Hepatocyte (in vitro differentiated cells): ENCODE data around the gene COPS7A. TPM values are rescaled to one million over a fixed set of nuclear protein-coding genes. Genes with fewer than 3 reads are reported as not detected.

Source experiments
- DNase-seq: peaks from one replicate; pipeline ENCODE4 v3.0.0-alpha.2; 2016; ENCODE audit warnings: low spot score
- H2AFZ ChIP-seq: fragments of 200-600 bp; sonication (generic); 2 replicates; pipeline ENCODE4 v1.6.0; 2016; ENCODE audit warnings: antibody characterized with exemption, mild to moderate bottlenecking
- H3K27ac ChIP-seq: fragments of 200-600 bp; sonication (generic); 2 replicates; pipeline ENCODE4 v1.5.1; 2016; ENCODE audit warnings: mild to moderate bottlenecking
- H3K27me3 ChIP-seq: fragments of 200-600 bp; sonication (generic); 2 replicates; pipeline ENCODE4 v1.6.1; 2016
- H3K36me3 ChIP-seq: fragments of 200-600 bp; sonication (generic); replicated peaks from 2 replicates; pipeline ENCODE4 v1.5.1; 2016; ENCODE audit warnings: low read depth; ENCODE audit not compliant: insufficient read depth
- H3K4me1 ChIP-seq: fragments of 200-600 bp; sonication (generic); 2 replicates; pipeline ENCODE4 v1.5.1; 2016; ENCODE audit warnings: mild to moderate bottlenecking, moderate library complexity; ENCODE audit not compliant: insufficient read depth
- H3K4me2 ChIP-seq: fragments of 200-600 bp; sonication (generic); 2 replicates; pipeline ENCODE4 v1.6.0; 2016
- H3K4me3 ChIP-seq: fragments of 200-600 bp; sonication (generic); 2 replicates; pipeline ENCODE4 v1.5.1; 2016; ENCODE audit warnings: mild to moderate bottlenecking
- H3K79me2 ChIP-seq: fragments of 200-600 bp; sonication (generic); 2 replicates; pipeline ENCODE4 v1.6.0; 2017; ENCODE audit warnings: mild to moderate bottlenecking
- H3K9me2 ChIP-seq: fragments of 200-600 bp; sonication (generic); replicated peaks from 2 replicates; pipeline ENCODE4 v1.6.0; 2017; ENCODE audit warnings: mild to moderate bottlenecking; ENCODE audit not compliant: insufficient read depth
- H3K9me3 ChIP-seq: fragments of 200-600 bp; sonication (generic); 2 replicates; pipeline ENCODE4 v1.5.1; 2016; ENCODE audit warnings: low read depth, mild to moderate bottlenecking
- H4K20me1 ChIP-seq: fragments of 200-600 bp; sonication (generic); 2 replicates; pipeline ENCODE4 v1.6.0; 2016; ENCODE audit warnings: mild to moderate bottlenecking; ENCODE audit not compliant: insufficient read depth, poor library complexity, severe bottlenecking
- CTCF ChIP-seq: fragments of 200-600 bp; sonication (generic); IDR thresholded peaks from 2 replicates; pipeline ENCODE4 v1.5.1; 2016; ENCODE audit warnings: antibody characterized with exemption, mild to moderate bottlenecking; ENCODE audit not compliant: poor library complexity
- EZH2 ChIP-seq: fragments of 200-600 bp; sonication (generic); IDR thresholded peaks from 2 replicates; pipeline ENCODE4 v1.6.1; 2016; ENCODE audit warnings: antibody characterized with exemption, mild to moderate bottlenecking, borderline replicate concordance
- EZH2phosphoT487 ChIP-seq: fragments of 200-600 bp; sonication (generic); IDR thresholded peaks from one replicate; pipeline ENCODE4 v1.6.1; 2018; ENCODE audit warnings: antibody characterized with exemption, mild to moderate bottlenecking, low read depth, moderate library complexity; ENCODE audit not compliant: unreplicated experiment, severe bottlenecking
- WGBS: methylation state at CpG from one replicate; pipeline ENCODE4 v1.1.6; 2016; ENCODE audit warnings: low lambda C conversion rate; ENCODE audit errors: missing lambda C conversion rate; 5-methylcytosine and 5-hydroxymethylcytosine counted together
- polyA plus RNA-seq: library from polyadenylated mRNA; unstranded; fragments of >200 nt; fragmentation: Nextera tagmentation; extraction: Ambion mirVana; gene quantifications from 2 replicates; pipeline ENCODE4 v1.2.1, GENCODE V29; 2016
- total RNA-seq: library from RNA; depleted of rRNA; stranded (reverse); fragments of >200 nt; gene quantifications from 2 replicates; pipeline ENCODE4 v1.2.3, GENCODE V29; 2014

The COPS7A gene
- total and polyA plus RNA-seq, 2 experiments from 2014 or later = 46.9 to 73.6 TPM

- Histone ChIP-seq H3K27me3 (no peaks in the 10 kb centered on the region), H3K9me2 (no peaks in the 10 kb centered on the region), H3K9me3 (no peaks in the 10 kb centered on the region), H2AFZ (peak within 1 kb of the TSS; percentile 72), H3K36me3 (no peaks in the 10 kb centered on the region), H3K27ac (peak within 1 kb of the TSS; percentile 100), H3K4me1 (peaks cover 7% of the 10 kb centered on the region), H4K20me1 (peaks cover 12% of the 10 kb centered on the region), H3K4me3 (peak within 1 kb of the TSS; percentile 92), H3K79me2 (peaks cover 26% of the 10 kb centered on the region), H3K4me2 (peak within 1 kb of the TSS; percentile 89)
- TF ChIP-seq CTCF (peak; percentile 98), EZH2 (no peak)
- peak; percentile 98 for DNase-seq
- 0% methylated on average over 28 of the region's 62 CpGs for WGBS
Observed at GRCh38 chr12:6752921-6753771, 29.3 kb downstream of the COPS7A start, which contains the start of gene MLF2. MLF2 (minus strand) TSS chr12:6753141; CDS start chr12:6752334, 807 bp downstream.

- peak overlapping the region; percentile 49 for H3K4me2 ChIP-seq
- peak; percentile 49 for DNase-seq
- no peaks in the 10 kb centered on the region for H3K27me3 ChIP-seq
- H3K4me3 ChIP-seq = no peak overlapping the region
- WGBS = 0% methylated on average over 7 of the region's 7 CpGs
- H3K36me3 ChIP-seq = no peaks in the 10 kb centered on the region
- no peak for TF ChIP-seq EZH2phosphoT487
- TF ChIP-seq CTCF = no peak
- TF ChIP-seq EZH2 = no peak
- peak overlapping the region; percentile 68 for H3K27ac ChIP-seq
- peaks cover 11% of the 10 kb centered on the region for H4K20me1 ChIP-seq
- peaks cover 26% of the 10 kb centered on the region for H3K79me2 ChIP-seq
- no peaks in the 10 kb centered on the region for H3K9me3 ChIP-seq
- peaks cover 7% of the 10 kb centered on the region for H3K4me1 ChIP-seq
- no peak overlapping the region for H2AFZ ChIP-seq
- H3K9me2 ChIP-seq = no peaks in the 10 kb centered on the region
Observed at GRCh38 chr12:6753772-6754356, 30.0 kb downstream of the COPS7A start.

DNA sequence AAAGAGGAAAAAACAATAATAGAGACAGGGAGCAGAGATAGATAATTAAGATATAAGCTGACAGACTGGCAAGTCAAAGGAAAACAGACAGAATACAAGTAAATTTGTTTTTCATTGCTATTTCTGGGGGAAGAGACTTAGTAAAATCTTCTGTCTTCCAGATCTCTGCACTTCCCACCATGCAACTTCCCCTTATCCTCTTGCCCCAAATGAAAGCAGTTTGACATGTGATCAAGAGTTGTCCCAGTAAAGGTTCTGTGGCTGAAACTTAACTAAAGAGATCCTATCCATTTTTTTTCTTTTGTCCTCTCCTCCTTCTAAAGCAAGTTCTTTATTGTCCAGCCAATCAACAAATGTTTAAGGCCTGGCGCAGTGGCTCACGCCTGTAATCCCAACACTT is 30.6 kb downstream of the COPS7A start:
- peaks cover 26% of the 10 kb centered on the region for H3K79me2 ChIP-seq
- no peaks in the 10 kb centered on the region for H3K36me3 ChIP-seq
- H3K4me1 ChIP-seq = peaks cover 8% of the 10 kb centered on the region
- H4K20me1 ChIP-seq = peaks cover 10% of the 10 kb centered on the region
- no peaks in the 10 kb centered on the region for H3K9me3 ChIP-seq
- H2AFZ ChIP-seq = no peak overlapping the region
- H3K9me2 ChIP-seq = no peaks in the 10 kb centered on the region
- TF ChIP-seq EZH2phosphoT487 (no peak), EZH2 (no peak)
- peak overlapping the region; percentile 68 for H3K27ac ChIP-seq
- no peaks in the 10 kb centered on the region for H3K27me3 ChIP-seq
- DNase-seq = no peak
- H3K4me3 ChIP-seq = no peak overlapping the region
- 97% methylated on average over 2 of the region's 2 CpGs for WGBS
- H3K4me2 ChIP-seq = peak overlapping the region; percentile 49

DNA sequence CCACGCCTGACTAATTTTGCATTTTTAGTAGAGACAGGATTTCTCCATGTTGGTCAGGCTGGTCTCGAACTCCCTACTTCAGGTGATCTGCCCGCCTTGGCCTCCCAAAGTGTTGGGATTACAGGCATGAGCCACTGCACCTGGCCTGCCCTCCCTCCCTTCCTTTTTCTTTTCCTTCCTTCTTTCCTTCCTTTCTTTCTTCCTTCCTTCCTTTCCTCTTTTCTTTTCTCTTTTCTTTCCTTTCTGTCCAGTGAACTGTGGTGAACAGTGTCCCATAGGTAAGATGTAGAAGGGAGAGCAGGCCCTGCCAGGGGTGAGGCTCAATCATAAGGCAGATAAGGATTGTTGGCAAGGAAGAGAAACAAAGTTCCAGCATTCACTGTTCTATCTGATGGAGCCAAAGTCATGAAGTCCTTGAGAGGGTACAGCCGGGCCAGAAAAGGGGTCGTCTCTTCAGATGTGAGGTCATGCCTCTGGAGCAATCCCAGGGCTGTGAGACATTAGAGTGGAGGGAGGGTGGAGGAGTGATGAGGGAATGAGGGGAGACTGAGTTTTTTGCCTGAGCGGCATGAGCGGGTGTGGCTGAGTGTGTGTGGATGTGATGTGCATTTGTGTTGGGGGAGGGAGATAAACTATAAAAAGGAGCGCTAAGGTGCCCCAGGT is 33.3 kb downstream of the COPS7A start:
- peaks cover 6% of the 10 kb centered on the region for H3K79me2 ChIP-seq
- no peak overlapping the region for H3K4me3 ChIP-seq
- no peaks in the 10 kb centered on the region for H3K9me2 ChIP-seq
- no peak for TF ChIP-seq EZH2
- no peak for TF ChIP-seq CTCF
- no peak for TF ChIP-seq EZH2phosphoT487
- H3K27me3 ChIP-seq = no peaks in the 10 kb centered on the region
- H3K9me3 ChIP-seq = no peaks in the 10 kb centered on the region
- H4K20me1 ChIP-seq = peaks cover 2% of the 10 kb centered on the region
- no peak overlapping the region for H3K4me2 ChIP-seq
- DNase-seq = peak; percentile 4
- H3K4me1 ChIP-seq = peaks cover 11% of the 10 kb centered on the region
- no peaks in the 10 kb centered on the region for H3K36me3 ChIP-seq
- 80% methylated on average over 8 of the region's 8 CpGs for WGBS
- no peak overlapping the region for H2AFZ ChIP-seq
- no peak overlapping the region for H3K27ac ChIP-seq
